ENCODE data around the gene VPS37C.
"Not testable (repeated sequence)": the region's sequence is repeated elsewhere in the genome, so short reads cannot be mapped to it uniquely, and the experiment has no call there.

VPS37C gene

DNA sequence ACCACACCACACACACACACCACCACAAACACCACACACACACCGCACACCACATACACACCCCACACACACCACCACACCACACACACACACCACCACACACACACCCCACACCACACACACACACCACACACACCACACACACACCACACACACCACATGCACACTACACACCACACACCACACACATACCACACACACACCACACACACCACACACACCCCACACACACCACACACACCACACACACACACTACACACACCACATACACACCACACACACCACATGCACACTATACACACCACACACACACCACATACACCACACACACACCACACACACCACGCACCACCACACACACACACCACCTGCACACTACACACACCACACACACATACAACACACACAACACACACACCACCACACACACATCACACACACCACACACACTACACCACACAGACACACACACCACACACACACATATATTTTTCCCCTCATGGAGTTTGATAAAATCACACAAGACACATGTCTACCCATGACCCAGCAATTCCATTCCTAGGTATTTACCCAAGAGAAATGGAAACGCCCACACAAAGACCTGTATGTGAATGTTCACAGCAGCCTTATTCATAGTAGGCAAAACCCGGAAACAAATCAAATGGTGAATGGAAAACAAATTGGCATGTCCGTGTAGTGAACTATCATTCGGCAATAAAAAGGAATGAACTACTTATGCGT is 44.6 kb downstream of the VPS37C start:
- DNase-seq (ENCODE audit: low read depth): no peak

DNA sequence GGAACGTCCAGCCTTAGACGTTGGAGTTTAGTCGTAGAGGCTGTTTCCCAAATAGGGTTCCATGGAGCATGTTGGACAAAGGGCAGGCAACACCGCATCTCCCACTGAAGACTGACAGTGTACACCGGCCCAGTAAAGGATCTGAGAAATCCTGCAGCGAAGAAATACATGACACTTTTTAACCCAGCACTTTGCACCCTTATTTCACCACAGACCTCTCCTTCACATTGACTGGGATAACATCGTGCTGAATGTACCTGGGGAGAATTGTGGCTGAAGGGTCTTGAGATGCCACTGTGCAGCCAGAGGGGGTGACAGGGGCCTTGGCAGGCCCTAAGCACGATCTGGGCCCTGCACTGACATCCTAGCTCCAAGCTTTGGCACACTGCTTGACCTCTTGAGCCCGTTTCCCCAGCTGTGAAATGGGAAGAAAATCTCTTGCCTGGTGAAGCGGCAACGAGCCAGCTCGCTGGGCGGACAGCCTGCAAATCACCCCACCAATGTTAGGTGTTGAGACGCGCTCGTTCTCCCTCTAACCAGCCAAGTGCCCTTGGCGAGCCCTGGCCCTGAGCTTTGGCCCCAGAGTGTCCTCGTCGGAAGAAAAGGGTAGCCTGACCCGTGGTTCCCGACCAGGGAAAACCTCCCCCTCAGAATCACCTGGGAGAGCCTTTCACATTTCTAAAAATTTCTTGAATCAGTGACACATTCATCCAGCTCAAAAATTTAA is 45.6 kb downstream of the VPS37C start:
- no peak for DNase-seq (ENCODE audit: low read depth)

DNA sequence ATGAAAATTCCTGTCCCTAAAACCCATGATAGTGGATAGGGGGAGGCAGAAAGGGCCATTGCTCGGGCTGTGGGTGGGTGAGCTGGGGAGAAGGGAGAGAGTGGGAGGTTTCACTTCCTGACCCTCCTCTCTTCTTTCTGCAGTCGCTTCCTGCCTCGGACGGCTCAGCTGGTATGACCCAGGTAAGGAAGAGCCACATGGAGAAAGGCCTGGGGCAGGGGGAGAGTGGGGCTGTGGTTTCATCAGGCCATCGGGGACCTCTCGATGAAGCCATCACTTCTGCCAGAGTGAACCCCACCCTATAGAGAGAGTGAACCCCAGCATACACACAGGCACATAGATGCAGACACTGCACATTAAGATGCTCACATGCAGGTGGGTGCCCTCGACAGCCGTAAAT is 46.3 kb downstream of the VPS37C start:
- no peak for DNase-seq (ENCODE audit: low read depth)

DNA sequence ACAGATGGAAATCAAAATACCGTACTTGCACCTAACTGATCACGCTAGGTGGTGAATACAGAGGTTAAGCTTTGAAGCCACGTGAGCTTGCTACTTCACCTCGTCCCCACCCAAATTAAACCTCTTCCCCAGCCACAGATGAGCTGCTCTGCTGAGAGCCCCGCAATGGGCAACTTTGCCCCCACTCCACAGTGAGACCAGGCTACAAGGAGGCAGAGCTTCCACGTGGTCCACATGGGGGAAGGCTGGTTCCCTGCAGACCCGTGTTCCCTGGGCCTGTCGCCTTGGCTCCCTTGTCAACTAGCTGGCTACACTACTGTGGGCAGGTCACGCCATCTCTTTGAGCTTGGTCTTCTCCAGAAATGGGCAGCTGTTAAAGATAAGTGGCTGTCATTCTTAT is 48.0 kb downstream of the VPS37C start:
- no peak for DNase-seq (ENCODE audit: low read depth)

- no peak for DNase-seq (ENCODE audit: low read depth)
Observed at GRCh38 chr11:61112575-61112974, 48.7 kb downstream of the VPS37C start.

DNA sequence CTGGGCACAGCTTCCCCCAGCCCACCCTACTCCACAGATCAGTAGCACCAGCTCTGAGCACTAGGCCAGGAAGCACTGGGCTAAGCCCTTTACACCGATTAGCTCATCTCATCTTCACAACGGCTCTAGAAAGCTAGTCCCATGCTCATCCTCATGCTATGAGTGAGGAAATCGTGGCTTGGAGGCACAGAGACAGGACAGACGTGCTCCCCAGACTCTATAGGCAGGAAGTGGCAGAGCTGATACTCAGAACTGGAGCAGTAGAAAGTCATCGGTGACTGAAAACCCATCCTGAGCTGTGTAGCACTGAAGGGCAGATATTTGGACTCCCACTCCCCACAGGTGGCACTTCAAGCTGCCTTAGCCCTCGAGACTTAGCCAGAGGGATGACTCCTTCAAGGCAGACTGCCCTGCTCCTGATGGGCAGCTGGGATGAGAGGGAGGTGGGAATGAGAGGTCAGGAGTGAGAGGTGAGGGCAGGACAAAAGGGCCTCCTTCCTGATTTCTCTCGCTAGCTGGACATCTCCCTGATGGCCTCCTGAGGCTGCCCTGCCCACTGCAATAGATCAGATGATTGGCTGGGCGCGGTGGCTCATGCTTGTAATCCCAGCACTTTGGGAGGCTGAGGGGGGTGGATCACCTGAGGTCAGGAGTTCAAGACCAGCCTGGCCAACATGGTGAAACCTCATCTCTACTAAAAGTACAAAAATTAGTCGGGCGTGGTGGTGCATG is 49.3 kb downstream of the VPS37C start:
- DNase-seq (ENCODE audit: low read depth): no peak

- no peak for DNase-seq (ENCODE audit: low read depth)
Observed at GRCh38 chr11:61111050-61111435, 50.2 kb downstream of the VPS37C start.

DNA sequence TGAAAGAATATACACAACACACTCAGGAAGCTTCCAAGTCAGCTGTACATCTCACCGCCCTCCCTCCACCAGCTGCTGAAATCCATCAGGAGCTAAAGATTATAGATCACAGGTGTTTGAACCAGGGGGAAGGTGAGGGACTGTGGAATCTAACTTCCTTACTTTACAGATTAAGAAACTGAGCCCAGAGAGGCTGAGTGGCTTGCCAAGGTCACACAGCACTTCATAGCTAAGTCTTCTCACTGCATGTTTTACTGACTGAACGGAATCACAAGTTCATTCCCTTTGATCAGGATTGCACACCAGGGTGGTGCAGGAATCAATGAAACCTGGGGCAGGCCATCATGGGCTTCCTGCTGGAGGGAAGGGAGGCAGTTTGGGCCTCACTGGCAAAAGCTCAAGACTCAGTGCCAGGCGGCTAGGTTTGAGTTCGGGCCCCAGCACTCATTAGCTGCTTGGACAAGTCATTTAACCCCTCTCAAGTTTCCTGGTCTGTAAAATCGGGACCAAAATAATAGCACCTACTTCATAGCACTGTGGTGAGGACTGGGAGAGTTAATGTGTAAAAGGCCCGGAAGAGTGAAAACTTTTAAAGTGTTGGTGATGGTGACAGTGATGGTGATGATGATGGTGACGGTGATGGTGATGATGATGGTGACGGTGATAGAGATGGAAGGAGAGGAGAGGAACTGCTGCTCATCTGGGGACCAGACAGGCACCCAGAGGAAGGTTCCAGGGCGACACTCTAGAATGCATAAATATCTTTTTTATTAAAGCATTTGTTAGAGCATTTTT is 50.8 kb downstream of the VPS37C start:
- DNase-seq (ENCODE audit: low read depth): no peak

- DNase-seq (ENCODE audit: low read depth): no peak
Observed at GRCh38 chr11:61109671-61110070, 51.6 kb downstream of the VPS37C start.

DNA sequence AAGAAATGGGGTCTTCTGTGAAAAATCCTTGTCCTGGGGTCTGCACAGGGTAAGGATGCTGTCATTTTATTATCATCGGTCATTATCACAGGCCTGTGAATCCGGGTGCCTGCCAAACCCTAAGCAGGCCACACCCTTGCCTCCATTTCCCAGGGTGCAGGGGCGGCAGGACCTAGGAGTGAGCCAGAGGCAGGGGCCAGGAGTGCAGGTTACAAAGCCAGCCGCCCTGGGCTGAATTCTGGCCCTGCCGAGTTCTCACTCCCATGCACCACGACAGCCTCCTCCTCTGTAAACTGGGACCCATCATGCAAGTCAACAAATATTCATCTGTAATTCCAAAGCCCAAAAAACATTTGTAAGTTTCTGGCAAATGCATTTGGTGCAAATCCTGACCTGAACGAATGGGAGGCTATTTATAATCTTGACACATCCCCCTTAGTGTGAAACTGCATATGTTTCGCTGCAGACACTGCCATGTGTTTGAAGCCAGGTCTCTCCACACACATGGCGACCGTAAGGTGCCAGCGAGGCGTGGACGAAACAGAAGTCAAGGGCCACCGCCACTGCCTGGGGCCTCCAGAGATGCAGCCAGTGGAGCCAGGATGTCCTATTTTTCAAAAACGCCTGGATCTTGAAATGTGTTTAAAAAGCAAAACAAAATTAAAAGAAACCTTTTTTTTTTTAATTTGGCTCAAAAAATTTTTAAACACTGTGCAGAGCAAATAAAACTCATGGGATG is 52.2 kb downstream of the VPS37C start:
- no peak for DNase-seq (ENCODE audit: low read depth)

- DNase-seq (ENCODE audit: low read depth): no peak
Observed at GRCh38 chr11:61107888-61108287, 53.3 kb downstream of the VPS37C start.

DNA sequence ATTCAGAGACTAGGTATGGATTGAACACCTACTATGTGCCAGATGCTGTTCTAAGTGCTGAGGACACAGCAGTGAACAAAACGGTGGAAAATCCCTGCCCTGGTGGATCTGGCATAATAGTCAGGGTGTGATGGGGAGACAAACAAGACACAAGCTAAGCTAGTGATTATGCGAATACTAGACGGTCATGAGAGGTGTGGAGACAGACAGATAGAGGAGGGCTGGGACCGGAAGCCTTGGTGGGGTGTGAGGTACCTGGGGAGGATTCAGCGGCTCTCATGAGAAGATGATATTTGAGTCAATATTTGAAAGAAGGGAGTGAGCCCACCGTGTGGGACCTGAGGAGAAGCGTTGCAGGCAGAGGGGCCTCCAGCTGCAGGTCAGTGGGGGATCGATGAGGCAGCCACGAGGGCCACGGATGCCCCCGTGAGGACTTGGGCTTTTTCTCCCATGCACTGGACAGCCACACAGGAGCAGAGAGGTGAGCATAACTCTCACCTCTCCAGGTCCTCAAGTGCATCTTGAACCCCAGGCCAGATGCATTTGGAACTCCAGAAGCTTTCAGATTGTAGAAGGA is 54.2 kb downstream of the VPS37C start:
- no peak for DNase-seq (ENCODE audit: low read depth)

DNA sequence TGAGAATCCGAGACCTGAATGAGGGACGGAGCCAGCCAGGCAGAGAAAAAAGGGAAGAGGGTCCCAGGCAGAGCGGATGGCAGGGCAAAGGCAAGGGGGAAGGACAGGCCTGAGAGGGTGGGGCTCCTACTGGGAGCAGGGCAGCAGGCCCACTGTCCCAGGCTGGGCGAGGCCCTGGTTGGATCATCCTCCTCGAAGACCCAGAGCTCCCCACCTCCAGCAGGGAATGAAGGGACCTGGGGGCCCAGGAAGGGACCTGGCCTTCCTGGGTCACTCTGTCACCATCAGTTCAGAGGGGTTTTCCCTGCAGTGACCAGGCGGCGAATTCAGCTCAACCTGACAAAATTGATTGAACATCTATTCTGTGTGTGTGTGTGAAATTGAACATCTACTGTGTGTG is 54.9 kb downstream of the VPS37C start:
- DNase-seq (ENCODE audit: low read depth): no peak

GRCh38 chr11:61104963-61105362 is 56.3 kb downstream of the VPS37C start:
- DNase-seq (ENCODE audit: low read depth): no peak

- DNase-seq (ENCODE audit: low read depth): no peak
Observed at GRCh38 chr11:61103851-61104423, 57.3 kb downstream of the VPS37C start.

- no peak for DNase-seq (ENCODE audit: low read depth)
Observed at GRCh38 chr11:61102667-61103571, 58.3 kb downstream of the VPS37C start.

DNA sequence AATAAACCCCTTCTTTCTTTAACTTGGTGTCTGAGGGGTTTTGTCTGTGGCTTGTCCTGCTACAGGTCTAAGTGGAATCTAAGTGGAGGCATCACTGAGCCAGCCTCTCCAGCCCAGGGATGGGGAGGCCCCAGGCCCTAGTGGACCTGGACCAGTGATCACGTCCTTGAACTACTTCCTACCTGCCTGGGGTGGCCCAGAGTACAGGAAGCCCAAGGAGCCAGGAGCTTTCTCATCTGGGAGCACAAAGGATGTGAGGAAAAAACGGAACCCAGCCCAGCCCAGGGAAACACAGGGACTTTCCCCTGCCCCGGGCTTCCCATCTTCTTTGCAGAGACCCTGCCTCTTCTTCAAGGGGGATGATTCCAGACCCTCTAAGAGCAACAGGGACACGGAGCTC is 62.4 kb downstream of the VPS37C start:
- DNase-seq (ENCODE audit: low read depth): no peak

DNA sequence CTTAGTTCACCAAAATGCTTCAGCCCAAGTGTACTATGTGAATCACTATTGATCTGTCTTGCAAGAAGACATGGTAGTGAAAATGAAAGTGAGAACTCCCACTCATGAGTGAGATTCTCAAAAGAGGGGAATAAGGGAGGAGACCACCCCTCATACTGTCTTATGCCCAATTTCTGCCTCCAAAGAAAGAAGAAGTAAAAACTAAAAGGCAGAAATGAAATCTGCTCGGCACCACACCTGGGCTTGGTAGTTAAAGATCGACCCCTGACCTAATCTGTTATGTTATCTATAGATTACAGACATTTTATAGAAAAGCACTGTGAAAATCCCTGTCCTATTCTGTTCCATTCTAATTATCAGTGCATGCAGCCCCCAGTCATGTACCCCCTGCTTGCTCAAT is 63.0 kb downstream of the VPS37C start:
- DNase-seq (ENCODE audit: low read depth): not testable (repeated sequence)

- DNase-seq (ENCODE audit: low read depth): no peak
Observed at GRCh38 chr11:61095021-61095420, 66.2 kb downstream of the VPS37C start.

DNA sequence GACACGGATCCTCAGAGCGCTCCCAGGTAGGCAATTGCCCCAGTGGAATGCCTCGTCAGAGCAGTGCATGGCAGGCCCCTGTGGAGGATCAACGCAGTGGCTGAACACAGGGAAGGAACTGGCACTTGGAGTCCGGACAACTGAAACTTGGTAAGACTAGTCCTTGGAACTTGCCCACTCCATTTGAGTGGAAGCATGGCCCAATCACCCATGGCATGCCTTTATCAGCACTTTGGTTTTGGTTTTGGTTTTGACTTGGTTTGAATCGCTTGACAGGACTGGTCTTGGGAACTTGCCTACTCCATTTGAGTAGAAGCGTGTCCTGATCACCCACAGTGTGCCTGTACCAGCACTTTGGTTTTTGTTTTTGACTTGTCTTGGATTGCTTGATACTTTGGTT is 67.1 kb downstream of the VPS37C start:
- DNase-seq (ENCODE audit: low read depth): not testable (repeated sequence)

Measured in stimulated activated CD8-positive, alpha-beta memory T cell treated with anti-CD3 and anti-CD28 coated beads, Interleukin-7, amount 100 ng/mL, for 24 hours (primary cell).